GM20000 (cell line): ENCODE data around the gene CNTLN.
"Not testable (repeated sequence)": the region's sequence is repeated elsewhere in the genome, so short reads cannot be mapped to it uniquely, and the experiment has no call there.

Source experiments
- DNase-seq: peaks from one replicate; pipeline ENCODE4 v3.0.0; 2012; ENCODE audit warnings: low spot score
- TF ChIP-seq, protein P1 (sequence below): IDR thresholded peaks from 2 replicates; pipeline ENCODE4 v1.5.1; 2012; ENCODE audit warnings: mild to moderate bottlenecking, control low read depth; ENCODE audit errors: extremely low read depth, missing control alignments

CNTLN gene

DNA sequence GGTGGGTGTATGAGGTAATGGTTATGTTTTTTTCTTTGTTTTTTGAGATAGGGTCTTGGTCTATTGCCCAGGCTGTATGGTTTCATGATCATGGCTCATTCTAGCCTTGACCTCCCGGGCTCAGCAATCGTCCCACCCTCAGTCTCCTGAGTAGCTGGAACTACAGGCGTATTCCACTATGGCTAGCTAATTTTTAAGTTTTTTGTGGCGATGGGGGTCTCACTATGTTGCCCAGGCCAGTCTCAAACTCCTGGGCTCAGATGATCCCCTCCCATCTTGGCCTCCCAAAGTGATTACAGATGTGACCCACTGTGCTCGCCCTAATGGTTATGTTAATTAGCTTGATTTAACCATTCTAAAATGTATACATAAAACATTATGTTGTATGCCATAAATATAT lies 5.6 kb downstream of the CNTLN start:
- TF ChIP-seq, protein P1, sequence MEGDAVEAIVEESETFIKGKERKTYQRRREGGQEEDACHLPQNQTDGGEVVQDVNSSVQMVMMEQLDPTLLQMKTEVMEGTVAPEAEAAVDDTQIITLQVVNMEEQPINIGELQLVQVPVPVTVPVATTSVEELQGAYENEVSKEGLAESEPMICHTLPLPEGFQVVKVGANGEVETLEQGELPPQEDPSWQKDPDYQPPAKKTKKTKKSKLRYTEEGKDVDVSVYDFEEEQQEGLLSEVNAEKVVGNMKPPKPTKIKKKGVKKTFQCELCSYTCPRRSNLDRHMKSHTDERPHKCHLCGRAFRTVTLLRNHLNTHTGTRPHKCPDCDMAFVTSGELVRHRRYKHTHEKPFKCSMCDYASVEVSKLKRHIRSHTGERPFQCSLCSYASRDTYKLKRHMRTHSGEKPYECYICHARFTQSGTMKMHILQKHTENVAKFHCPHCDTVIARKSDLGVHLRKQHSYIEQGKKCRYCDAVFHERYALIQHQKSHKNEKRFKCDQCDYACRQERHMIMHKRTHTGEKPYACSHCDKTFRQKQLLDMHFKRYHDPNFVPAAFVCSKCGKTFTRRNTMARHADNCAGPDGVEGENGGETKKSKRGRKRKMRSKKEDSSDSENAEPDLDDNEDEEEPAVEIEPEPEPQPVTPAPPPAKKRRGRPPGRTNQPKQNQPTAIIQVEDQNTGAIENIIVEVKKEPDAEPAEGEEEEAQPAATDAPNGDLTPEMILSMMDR = no peak
- no peak for DNase-seq

DNA sequence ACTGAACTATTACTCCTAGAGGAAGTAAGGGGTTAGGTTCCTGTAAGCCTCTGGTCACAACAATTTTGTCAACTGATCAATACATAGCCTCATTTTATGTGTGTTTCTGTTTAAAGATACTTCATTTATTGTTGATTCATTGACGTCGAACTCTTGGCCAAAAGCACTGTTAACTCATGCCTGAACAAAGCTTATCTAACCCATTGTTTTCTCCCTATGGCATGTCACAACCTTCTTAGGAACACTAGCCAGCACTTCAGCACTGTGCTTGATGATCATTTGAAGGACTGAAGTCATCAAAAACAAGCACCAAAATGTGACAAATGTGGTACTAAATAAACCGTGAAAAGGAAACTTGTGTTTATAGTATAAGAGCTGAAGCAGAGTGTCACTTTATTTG lies 13.5 kb downstream of the CNTLN start:
- TF ChIP-seq, protein P1 = no peak
- DNase-seq = no peak

DNA sequence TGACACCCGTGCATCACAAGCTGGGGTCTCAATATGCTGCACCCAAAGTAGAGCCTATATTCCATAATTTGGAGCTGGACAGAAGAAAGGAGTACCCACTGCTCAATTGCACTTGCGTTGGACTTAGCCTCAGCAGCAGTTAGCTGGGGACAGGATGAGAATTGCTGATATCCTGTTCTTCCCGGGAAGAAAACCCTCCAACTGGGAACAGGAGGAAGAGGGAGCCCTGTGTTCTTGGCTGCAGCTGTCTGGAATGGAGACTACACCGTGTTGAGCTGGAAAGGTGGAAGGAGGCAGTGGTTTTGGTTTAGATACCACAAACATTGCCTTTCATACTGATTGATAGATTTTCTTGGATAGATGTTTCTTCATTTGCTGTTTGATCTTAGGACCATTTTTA lies 24.6 kb downstream of the CNTLN start:
- DNase-seq = no peak
- TF ChIP-seq, protein P1 = no peak

DNA sequence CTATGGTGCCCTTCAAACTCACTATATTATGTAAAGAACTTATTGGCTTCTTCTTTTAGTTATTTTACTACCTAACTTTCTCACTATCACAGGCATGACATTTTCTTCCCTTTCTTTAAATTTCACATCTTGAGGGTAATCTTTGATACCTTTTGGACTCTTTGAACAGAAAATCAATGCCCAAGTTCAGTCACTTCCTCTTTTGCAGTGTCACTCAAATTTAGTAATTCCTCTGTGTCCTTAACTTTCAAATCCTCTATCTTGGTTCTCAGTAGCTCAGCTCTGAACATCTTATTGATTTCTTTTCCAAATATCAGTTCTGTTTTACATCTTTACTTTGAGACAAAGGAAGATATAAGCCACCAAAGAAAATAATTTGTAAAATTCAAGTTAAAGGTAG lies 25.5 kb downstream of the CNTLN start:
- TF ChIP-seq, protein P1 = no peak
- DNase-seq = no peak

DNA sequence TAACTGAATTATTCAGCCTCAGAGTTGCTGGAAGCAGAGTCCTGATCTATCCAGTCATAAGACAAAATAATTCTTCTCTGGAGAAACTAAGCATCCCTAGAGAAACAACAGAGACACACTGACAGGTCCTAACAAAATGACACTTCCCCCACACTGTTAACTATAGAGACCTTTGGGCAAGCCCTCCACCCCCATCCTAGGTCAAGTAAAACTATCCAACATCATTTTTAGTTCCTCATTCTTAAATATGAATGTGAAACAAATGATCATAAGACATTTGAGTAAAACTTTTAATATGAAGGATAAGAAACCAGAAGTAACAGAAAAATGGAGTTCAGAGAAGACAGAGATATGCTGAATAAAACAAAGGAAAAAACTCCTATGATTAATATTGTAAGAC lies 30.9 kb downstream of the CNTLN start:
- TF ChIP-seq, protein P1 = no peak
- DNase-seq = no peak

DNA sequence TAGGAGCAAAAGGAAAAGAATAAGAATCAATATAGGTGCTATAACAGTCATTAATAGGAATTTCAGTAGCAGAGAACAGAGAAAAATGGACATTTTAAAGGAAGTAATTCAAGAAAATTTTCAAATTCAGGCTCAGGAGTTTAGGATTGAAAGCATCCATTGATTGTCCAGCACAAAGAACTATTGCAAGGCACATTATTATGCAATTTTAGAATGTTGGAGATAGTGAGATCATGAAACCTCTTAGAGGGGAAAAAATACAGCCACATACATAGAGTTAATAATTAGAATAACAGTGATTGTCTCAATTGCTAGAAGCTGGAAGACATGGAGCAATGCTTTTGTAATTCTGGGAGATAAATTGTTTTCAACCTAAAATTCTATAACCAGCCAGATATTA lies 31.5 kb downstream of the CNTLN start:
- DNase-seq = no peak
- TF ChIP-seq, protein P1 = no peak

DNA sequence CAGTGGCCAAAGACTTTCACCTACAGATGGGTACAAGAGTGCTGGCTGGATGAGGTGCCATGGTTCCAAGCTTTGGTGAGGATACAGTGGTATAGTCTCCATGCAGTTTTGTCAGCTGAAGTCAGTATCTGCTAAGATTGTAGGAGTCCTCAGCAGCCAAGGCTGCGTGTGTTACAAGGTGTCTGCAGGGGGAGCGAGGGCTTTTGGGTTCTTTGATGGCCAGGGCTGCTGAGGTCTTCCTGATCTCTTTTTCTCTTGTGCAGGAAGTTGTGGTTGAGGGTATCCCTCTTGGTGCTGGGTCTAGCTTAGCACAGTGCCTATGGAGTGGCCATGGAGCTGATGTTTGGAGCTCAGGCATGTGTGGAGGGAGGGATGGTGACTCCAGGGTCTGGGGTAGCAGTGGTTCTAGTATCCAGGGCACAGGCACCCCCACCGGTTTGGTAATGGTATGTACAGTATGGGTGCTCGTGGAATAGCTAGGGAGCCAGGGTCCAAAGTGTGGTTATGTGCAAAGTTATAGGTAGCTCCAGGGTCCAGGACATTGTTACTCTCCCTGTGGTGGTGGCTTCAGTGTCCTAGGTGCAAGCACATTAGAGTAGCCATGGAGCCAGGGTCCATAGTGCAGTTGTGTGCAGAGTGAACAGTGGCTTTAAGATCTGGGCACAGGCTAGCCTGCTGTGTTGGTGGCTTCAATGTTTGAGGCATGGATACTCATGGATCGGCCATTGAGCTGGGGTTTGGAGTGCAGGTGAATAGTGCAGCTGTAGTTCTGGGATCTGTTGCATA lies 36.7 kb downstream of the CNTLN start:
- TF ChIP-seq, protein P1 = no peak
- no peak for DNase-seq

DNA sequence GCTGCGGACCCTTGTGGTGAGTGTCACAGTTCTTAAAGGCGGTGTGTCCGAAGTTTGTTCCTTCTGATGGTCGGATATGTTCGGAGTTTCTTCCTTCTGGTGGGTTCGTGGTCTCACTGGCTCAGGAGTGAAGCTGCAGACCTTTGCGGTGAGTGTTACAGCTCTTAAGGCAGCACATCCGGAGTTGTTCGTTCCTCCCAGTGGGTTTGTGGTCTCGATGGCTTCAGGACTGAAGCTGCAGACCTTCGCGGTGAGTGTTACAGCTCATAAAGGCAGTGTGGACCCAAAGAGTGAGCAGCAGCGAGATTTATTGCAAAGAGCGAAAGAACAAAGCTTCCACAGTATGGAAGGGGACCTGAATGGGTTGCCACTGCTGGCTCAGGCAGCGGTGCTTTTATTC lies 42.7 kb downstream of the CNTLN start:
- not testable (repeated sequence) for DNase-seq
